ENCODE measurements around the gene GPR61. TPM values are rescaled to one million over a fixed set of nuclear protein-coding genes. Genes with fewer than 3 reads are reported as not detected.

The GPR61 gene
- total RNA-seq, 1 donor from 2014 or later = not detected

DNA sequence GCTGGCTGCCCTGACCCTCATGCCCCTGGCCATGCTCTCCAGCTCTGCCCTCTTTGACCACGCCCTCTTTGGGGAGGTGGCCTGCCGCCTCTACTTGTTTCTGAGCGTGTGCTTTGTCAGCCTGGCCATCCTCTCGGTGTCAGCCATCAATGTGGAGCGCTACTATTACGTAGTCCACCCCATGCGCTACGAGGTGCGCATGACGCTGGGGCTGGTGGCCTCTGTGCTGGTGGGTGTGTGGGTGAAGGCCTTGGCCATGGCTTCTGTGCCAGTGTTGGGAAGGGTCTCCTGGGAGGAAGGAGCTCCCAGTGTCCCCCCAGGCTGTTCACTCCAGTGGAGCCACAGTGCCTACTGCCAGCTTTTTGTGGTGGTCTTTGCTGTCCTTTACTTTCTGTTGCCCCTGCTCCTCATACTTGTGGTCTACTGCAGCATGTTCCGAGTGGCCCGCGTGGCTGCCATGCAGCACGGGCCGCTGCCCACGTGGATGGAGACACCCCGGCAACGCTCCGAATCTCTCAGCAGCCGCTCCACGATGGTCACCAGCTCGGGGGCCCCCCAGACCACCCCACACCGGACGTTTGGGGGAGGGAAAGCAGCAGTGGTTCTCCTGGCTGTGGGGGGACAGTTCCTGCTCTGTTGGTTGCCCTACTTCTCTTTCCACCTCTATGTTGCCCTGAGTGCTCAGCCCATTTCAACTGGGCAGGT, 3.8 kb downstream of the GPR61 start:
- TF ChIP-seq, protein P1, sequence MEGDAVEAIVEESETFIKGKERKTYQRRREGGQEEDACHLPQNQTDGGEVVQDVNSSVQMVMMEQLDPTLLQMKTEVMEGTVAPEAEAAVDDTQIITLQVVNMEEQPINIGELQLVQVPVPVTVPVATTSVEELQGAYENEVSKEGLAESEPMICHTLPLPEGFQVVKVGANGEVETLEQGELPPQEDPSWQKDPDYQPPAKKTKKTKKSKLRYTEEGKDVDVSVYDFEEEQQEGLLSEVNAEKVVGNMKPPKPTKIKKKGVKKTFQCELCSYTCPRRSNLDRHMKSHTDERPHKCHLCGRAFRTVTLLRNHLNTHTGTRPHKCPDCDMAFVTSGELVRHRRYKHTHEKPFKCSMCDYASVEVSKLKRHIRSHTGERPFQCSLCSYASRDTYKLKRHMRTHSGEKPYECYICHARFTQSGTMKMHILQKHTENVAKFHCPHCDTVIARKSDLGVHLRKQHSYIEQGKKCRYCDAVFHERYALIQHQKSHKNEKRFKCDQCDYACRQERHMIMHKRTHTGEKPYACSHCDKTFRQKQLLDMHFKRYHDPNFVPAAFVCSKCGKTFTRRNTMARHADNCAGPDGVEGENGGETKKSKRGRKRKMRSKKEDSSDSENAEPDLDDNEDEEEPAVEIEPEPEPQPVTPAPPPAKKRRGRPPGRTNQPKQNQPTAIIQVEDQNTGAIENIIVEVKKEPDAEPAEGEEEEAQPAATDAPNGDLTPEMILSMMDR (IDR thresholded peaks at IDR 0.05; ENCODE audit: unreplicated experiment) = no peak
- H3K27me3 Mint-ChIP-seq (ENCODE audit: unreplicated experiment) = peaks cover 13% of the 10 kb centered on the region

DNA sequence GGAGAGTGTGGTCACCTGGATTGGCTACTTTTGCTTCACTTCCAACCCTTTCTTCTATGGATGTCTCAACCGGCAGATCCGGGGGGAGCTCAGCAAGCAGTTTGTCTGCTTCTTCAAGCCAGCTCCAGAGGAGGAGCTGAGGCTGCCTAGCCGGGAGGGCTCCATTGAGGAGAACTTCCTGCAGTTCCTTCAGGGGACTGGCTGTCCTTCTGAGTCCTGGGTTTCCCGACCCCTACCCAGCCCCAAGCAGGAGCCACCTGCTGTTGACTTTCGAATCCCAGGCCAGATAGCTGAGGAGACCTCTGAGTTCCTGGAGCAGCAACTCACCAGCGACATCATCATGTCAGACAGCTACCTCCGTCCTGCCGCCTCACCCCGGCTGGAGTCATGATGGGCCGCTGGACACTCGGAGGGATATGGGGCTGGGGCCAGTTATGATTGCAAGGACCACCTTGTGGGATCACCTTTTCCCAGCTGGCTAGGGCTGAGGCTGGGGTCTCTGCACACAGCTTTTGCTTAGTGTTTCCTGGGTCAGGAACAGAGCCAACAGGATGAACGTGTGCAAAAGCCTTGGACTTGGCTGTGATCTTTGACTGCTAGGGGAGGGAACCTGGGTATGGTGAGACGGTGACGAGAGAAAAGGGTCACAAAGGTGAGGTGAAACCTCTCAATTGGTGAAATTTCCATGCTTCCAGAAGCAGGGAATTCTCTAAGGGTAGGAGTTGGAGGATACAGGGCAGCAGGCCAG, 4.5 kb downstream of the GPR61 start:
- no peak for DNase-seq (ENCODE audit: low spot score)
- H3K4me1 Mint-ChIP-seq (ENCODE audit: unreplicated experiment) = peaks cover 33% of the 10 kb centered on the region
- H3K36me3 Mint-ChIP-seq (ENCODE audit: low read depth, unreplicated experiment) = peaks cover 6% of the 10 kb centered on the region
- H3K27ac Mint-ChIP-seq (ENCODE audit: unreplicated experiment) = no peak overlapping the region
- no peaks in the 10 kb centered on the region for H3K9me3 Mint-ChIP-seq (ENCODE audit: unreplicated experiment)
- TF ChIP-seq, protein P1 (IDR thresholded peaks at IDR 0.05; ENCODE audit: unreplicated experiment) = no peak
- H3K27me3 Mint-ChIP-seq (ENCODE audit: unreplicated experiment) = peaks cover 16% of the 10 kb centered on the region
- H3K4me3 Mint-ChIP-seq (ENCODE audit: unreplicated experiment) = peak overlapping the region; percentile 38

More for the DNA sequence above, 3.8 kb downstream of the GPR61 start:
- no peaks in the 10 kb centered on the region for H3K9me3 Mint-ChIP-seq (ENCODE audit: unreplicated experiment)
- DNase-seq (ENCODE audit: low spot score) = no peak
- peaks cover 28% of the 10 kb centered on the region for H3K4me1 Mint-ChIP-seq (ENCODE audit: unreplicated experiment)
- H3K36me3 Mint-ChIP-seq (ENCODE audit: low read depth, unreplicated experiment) = peaks cover 6% of the 10 kb centered on the region
- H3K27ac Mint-ChIP-seq (ENCODE audit: unreplicated experiment) = no peak overlapping the region
- H3K4me3 Mint-ChIP-seq (ENCODE audit: unreplicated experiment) = no peak overlapping the region

DNA sequence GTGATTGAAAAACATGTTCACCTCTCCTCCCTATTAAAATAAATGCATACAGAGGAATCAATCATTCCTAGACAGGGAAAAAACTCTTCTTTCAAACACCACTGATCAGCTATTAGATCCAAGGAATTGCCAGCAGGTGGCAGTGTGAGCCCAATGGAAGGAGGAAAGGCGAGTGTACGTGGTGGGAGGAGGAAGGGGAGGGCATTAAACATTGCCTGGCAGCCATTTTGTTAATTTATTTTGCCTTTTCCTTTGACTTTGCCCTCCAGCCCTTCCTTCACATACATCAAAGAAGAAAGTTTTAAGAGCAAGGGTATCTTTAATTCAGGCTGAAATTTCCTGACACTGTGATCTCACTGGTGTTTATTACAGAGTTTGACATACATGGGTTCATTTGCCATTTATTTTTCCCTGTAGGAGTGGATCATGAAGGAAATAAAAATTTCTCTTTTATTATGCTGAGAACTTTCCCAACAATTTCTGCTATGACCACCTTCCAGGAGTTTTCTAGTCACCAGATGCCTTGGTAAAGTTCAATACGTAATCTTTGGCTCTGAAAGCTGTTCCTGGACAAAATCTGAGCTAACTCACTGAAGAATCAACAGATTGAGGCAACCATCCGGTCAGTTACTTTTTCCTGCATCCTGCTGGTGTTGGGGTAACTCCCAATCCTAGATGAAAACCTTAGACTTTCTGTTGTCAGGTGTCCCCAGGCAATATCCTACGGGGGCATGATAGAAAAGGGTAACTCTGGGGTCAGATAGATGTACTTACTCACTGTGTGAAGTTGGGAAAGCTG, 6.8 kb downstream of the GPR61 start:
- no peaks in the 10 kb centered on the region for H3K9me3 Mint-ChIP-seq (ENCODE audit: unreplicated experiment)
- H3K27me3 Mint-ChIP-seq (ENCODE audit: unreplicated experiment) = peaks cover 15% of the 10 kb centered on the region
- peak; percentile 92 for DNase-seq (ENCODE audit: low spot score)
- H3K36me3 Mint-ChIP-seq (ENCODE audit: low read depth, unreplicated experiment) = peaks cover 6% of the 10 kb centered on the region
- TF ChIP-seq, protein P1 (IDR thresholded peaks at IDR 0.05; ENCODE audit: unreplicated experiment) = peak; percentile 82
- peak overlapping the region; percentile 97 for H3K4me3 Mint-ChIP-seq (ENCODE audit: unreplicated experiment)
- H3K27ac Mint-ChIP-seq (ENCODE audit: unreplicated experiment) = peak overlapping the region; percentile 94
- peaks cover 40% of the 10 kb centered on the region for H3K4me1 Mint-ChIP-seq (ENCODE audit: unreplicated experiment)

DNA sequence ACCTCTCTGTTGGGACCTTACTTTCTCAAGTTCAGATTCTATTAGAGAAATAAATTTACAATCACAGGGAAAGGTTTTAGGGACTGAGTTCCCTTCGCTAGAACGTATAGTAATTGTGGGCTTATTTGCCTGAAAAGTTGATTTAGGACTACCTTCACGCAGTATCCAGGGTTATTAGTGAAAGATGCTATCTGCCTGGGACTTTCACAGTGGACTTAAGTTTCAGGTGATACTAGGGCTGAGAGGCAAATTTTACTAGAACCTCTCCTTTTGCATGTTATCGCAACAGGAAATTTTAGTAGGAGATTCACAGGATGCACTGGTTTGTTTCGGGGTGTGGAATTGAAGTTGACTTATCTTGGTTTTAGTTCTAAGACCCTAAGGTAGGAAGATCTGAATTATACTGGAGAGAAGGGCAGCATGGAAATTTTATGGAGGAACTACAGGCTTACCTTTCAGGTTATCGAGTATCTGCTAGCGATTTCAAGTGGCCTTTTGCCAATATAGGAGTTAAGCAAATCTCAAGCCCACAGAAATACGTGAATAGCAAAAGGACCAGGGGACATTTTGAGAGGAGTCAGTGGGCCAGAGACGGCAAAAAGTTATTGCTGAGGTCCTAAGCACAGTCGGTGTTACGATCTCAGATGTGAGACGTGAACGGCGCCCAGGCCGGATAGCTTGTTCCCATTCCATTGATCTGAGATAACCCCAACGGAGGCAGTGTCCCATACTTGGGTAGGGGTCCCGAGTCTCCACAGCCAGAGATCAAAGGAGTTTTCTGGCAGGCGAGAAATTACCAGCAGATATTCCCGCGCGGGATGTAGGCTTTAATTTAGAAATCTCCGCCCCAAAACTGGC, 8.0 kb downstream of the GPR61 start:
- Mint-ChIP-seq H3K36me3 (ENCODE audit: low read depth, unreplicated experiment) (peaks cover 6% of the 10 kb centered on the region), H3K27me3 (ENCODE audit: unreplicated experiment) (peaks cover 13% of the 10 kb centered on the region), H3K4me3 (ENCODE audit: unreplicated experiment) (peak overlapping the region; percentile 97), H3K4me1 (ENCODE audit: unreplicated experiment) (peaks cover 45% of the 10 kb centered on the region), H3K9me3 (ENCODE audit: unreplicated experiment) (no peaks in the 10 kb centered on the region), H3K27ac (ENCODE audit: unreplicated experiment) (peak overlapping the region; percentile 94)
- TF ChIP-seq, protein P1 (IDR thresholded peaks at IDR 0.05; ENCODE audit: unreplicated experiment) = no peak
- DNase-seq (ENCODE audit: low spot score) = no peak
